Measurements from ENCODE around the gene FBXO31. TPM values are rescaled to one million over a fixed set of nuclear protein-coding genes. Genes with fewer than 3 reads are reported as not detected.

FBXO31 gene
- total and polyA plus RNA-seq, 2 of the 8 experiments (the other 6 are each of a cell fraction or from before 2014, with no cell fraction given) = 8.3 to 21.6 TPM

DNA sequence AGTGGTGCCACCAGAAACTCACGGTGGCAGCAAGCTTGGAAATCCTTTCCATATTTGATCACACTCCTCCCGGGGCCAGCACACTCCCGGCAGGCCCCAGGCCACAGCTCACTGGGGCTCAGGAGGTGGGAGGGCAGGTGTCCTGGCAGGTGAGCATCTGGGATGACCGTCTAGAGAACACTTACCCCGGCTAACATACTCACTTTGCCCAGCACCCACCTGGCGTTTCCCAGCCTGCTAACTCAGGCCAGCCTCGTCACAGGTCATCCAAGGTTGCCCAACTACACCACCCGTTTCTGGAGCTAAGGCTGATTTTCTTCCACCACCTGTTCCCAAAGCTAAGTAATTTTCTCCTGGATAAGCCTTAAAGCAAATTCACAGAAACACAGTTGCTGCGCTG lies 24.9 kb downstream of the FBXO31 start (continued):
- TF ChIP-seq, protein P1, sequence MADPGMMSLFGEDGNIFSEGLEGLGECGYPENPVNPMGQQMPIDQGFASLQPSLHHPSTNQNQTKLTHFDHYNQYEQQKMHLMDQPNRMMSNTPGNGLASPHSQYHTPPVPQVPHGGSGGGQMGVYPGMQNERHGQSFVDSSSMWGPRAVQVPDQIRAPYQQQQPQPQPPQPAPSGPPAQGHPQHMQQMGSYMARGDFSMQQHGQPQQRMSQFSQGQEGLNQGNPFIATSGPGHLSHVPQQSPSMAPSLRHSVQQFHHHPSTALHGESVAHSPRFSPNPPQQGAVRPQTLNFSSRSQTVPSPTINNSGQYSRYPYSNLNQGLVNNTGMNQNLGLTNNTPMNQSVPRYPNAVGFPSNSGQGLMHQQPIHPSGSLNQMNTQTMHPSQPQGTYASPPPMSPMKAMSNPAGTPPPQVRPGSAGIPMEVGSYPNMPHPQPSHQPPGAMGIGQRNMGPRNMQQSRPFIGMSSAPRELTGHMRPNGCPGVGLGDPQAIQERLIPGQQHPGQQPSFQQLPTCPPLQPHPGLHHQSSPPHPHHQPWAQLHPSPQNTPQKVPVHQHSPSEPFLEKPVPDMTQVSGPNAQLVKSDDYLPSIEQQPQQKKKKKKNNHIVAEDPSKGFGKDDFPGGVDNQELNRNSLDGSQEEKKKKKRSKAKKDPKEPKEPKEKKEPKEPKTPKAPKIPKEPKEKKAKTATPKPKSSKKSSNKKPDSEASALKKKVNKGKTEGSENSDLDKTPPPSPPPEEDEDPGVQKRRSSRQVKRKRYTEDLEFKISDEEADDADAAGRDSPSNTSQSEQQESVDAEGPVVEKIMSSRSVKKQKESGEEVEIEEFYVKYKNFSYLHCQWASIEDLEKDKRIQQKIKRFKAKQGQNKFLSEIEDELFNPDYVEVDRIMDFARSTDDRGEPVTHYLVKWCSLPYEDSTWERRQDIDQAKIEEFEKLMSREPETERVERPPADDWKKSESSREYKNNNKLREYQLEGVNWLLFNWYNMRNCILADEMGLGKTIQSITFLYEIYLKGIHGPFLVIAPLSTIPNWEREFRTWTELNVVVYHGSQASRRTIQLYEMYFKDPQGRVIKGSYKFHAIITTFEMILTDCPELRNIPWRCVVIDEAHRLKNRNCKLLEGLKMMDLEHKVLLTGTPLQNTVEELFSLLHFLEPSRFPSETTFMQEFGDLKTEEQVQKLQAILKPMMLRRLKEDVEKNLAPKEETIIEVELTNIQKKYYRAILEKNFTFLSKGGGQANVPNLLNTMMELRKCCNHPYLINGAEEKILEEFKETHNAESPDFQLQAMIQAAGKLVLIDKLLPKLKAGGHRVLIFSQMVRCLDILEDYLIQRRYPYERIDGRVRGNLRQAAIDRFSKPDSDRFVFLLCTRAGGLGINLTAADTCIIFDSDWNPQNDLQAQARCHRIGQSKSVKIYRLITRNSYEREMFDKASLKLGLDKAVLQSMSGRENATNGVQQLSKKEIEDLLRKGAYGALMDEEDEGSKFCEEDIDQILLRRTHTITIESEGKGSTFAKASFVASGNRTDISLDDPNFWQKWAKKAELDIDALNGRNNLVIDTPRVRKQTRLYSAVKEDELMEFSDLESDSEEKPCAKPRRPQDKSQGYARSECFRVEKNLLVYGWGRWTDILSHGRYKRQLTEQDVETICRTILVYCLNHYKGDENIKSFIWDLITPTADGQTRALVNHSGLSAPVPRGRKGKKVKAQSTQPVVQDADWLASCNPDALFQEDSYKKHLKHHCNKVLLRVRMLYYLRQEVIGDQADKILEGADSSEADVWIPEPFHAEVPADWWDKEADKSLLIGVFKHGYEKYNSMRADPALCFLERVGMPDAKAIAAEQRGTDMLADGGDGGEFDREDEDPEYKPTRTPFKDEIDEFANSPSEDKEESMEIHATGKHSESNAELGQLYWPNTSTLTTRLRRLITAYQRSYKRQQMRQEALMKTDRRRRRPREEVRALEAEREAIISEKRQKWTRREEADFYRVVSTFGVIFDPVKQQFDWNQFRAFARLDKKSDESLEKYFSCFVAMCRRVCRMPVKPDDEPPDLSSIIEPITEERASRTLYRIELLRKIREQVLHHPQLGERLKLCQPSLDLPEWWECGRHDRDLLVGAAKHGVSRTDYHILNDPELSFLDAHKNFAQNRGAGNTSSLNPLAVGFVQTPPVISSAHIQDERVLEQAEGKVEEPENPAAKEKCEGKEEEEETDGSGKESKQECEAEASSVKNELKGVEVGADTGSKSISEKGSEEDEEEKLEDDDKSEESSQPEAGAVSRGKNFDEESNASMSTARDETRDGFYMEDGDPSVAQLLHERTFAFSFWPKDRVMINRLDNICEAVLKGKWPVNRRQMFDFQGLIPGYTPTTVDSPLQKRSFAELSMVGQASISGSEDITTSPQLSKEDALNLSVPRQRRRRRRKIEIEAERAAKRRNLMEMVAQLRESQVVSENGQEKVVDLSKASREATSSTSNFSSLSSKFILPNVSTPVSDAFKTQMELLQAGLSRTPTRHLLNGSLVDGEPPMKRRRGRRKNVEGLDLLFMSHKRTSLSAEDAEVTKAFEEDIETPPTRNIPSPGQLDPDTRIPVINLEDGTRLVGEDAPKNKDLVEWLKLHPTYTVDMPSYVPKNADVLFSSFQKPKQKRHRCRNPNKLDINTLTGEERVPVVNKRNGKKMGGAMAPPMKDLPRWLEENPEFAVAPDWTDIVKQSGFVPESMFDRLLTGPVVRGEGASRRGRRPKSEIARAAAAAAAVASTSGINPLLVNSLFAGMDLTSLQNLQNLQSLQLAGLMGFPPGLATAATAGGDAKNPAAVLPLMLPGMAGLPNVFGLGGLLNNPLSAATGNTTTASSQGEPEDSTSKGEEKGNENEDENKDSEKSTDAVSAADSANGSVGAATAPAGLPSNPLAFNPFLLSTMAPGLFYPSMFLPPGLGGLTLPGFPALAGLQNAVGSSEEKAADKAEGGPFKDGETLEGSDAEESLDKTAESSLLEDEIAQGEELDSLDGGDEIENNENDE (IDR thresholded peaks at IDR 0.05; ENCODE audit: insufficient replicate concordance, low read length) = no peak
- TF ChIP-seq ZNF274 (IDR thresholded peaks at IDR 0.05; ENCODE audit: borderline replicate concordance, extremely low read depth, low read length) (no peak), CREB1 (IDR thresholded peaks at IDR 0.05) (no peak), JUND (IDR thresholded peaks at IDR 0.05; ENCODE audit: low read length) (no peak), NRF1 (IDR thresholded peaks at IDR 0.05; ENCODE audit: low read depth, low read length) (no peak), KDM4A (IDR thresholded peaks at IDR 0.05; ENCODE audit: low read depth, low read length, severe bottlenecking) (no peak), SUZ12 (IDR thresholded peaks at IDR 0.05; ENCODE audit: low read length) (no peak), CTBP2 (IDR thresholded peaks at IDR 0.05; ENCODE audit: borderline replicate concordance, insufficient read depth, insufficient read length, low read length) (no peak), KDM5A (IDR thresholded peaks at IDR 0.05; ENCODE audit: low read length) (no peak)

Data from H1 (cell line).